DND-41 (cell line): ENCODE data around the gene CERKL.

ENCODE experiments used
- ATAC-seq: fragments of 200-7000 bp; cut with Tn5 transposase; 3 replicates; pipeline ENCODE4 v1.9.1; 2021; ENCODE audit warnings: low read depth; ENCODE audit not compliant: insufficient read depth
- DNase-seq: peaks from one replicate; pipeline ENCODE4 v3.0.0-alpha.2; 2020
- H2AFZ ChIP-seq: 2 replicates; pipeline ENCODE4 v1.6.0; 2012; ENCODE audit warnings: low read depth, low read length
- H3K27ac ChIP-seq: 2 replicates; pipeline ENCODE4 v1.5.1; 2012; ENCODE audit warnings: low read length, inconsistent platforms
- H3K27me3 ChIP-seq: fragments of 200-600 bp; sonication (generic); 2 replicates; pipeline ENCODE4 v1.6.0; 2012; ENCODE audit warnings: low read length, mild to moderate bottlenecking, inconsistent platforms; ENCODE audit not compliant: insufficient read depth, poor library complexity
- H3K36me3 ChIP-seq: 2 replicates; pipeline ENCODE4 v1.5.1; 2012; ENCODE audit warnings: low read length, inconsistent platforms; ENCODE audit not compliant: insufficient read depth
- H3K4me1 ChIP-seq: 2 replicates; pipeline ENCODE4 v1.5.1; 2012; ENCODE audit warnings: mild to moderate bottlenecking, low read length; ENCODE audit not compliant: insufficient read depth
- H3K4me2 ChIP-seq: 2 replicates; pipeline ENCODE4 v1.6.0; 2012; ENCODE audit warnings: mild to moderate bottlenecking, moderate library complexity, low read length, inconsistent platforms; ENCODE audit not compliant: insufficient read depth
- H3K4me3 ChIP-seq, 2 experiments: fragments of 200-600 bp in 1 of 2; shearing (Covaris generic) in 1 of 2; 2 replicates each; pipeline ENCODE4 v1.5.1; 2012 to 2016; ENCODE audit warnings: inconsistent platforms in 2 of 2, low read length in 2 of 2, mild to moderate bottlenecking in 2 of 2, low read depth in 1 of 2, moderate library complexity in 1 of 2
- H3K79me2 ChIP-seq: 2 replicates; pipeline ENCODE4 v1.6.0; 2012; ENCODE audit warnings: low read length, inconsistent platforms; ENCODE audit not compliant: insufficient read depth
- H3K9ac ChIP-seq: 2 replicates; pipeline ENCODE4 v1.6.0; 2012; ENCODE audit warnings: low read depth, mild to moderate bottlenecking, inconsistent platforms, low read length, moderate library complexity
- H3K9me3 ChIP-seq: 2 replicates; pipeline ENCODE4 v1.5.1; 2012; ENCODE audit warnings: low read length, moderate library complexity, mild to moderate bottlenecking, inconsistent platforms; ENCODE audit not compliant: insufficient read depth, severe bottlenecking
- H4K20me1 ChIP-seq: 2 replicates; pipeline ENCODE4 v1.6.0; 2012; ENCODE audit warnings: low read length; ENCODE audit not compliant: insufficient read depth
- CTCF ChIP-seq: IDR thresholded peaks from 2 replicates; pipeline ENCODE4 v1.5.1; 2012; ENCODE audit warnings: borderline replicate concordance, low read length, moderate library complexity, mild to moderate bottlenecking; ENCODE audit not compliant: poor library complexity, severe bottlenecking; ENCODE audit errors: extremely low read depth
- EZH2 ChIP-seq: IDR thresholded peaks from 3 replicates; pipeline ENCODE4 v1.6.1; 2012; ENCODE audit warnings: borderline replicate concordance, low read depth, mild to moderate bottlenecking, moderate library complexity, low read length, inconsistent platforms; ENCODE audit not compliant: severe bottlenecking

Gene CERKL

GRCh38 chr2:181680937-181681811, 24.3 kb upstream of the CERKL start:
- H3K27ac ChIP-seq = no peak overlapping the region
- H4K20me1 ChIP-seq = no peaks in the 10 kb centered on the region
- no peaks in the 10 kb centered on the region for H3K9me3 ChIP-seq
- H3K36me3 ChIP-seq = no peaks in the 10 kb centered on the region
- H3K27me3 ChIP-seq = no peaks in the 10 kb centered on the region
- ATAC-seq (no peak), DNase-seq (no peak)
- H3K4me1 ChIP-seq = no peaks in the 10 kb centered on the region
- H3K4me3 ChIP-seq = no peak overlapping the region
- H3K9ac ChIP-seq = no peak overlapping the region
- H3K79me2 ChIP-seq = no peaks in the 10 kb centered on the region
- no peak overlapping the region for H3K4me2 ChIP-seq
- H2AFZ ChIP-seq = no peak overlapping the region
- TF ChIP-seq EZH2 (no peak), CTCF (no peak)

- Histone ChIP-seq H3K4me1 (no peaks in the 10 kb centered on the region), H4K20me1 (no peaks in the 10 kb centered on the region), H3K4me2 (no peak within 1 kb of the TSS), H3K79me2 (no peaks in the 10 kb centered on the region), H2AFZ (no peak within 1 kb of the TSS), H3K9me3 (no peaks in the 10 kb centered on the region), H3K9ac (no peak within 1 kb of the TSS), H3K4me3 (no peak within 1 kb of the TSS), H3K27me3 (no peaks in the 10 kb centered on the region), H3K36me3 (no peaks in the 10 kb centered on the region), H3K27ac (no peak within 1 kb of the TSS)
- TF ChIP-seq CTCF (no peak), EZH2 (no peak)
- DNase-seq (no peak), ATAC-seq (no peak)
Measured at GRCh38 chr2:181680055-181680936, 23.4 kb upstream of the CERKL start, which contains the start of gene NEUROD1. Gene NEUROD1 (minus strand): TSS chr2:181680517. CDS start chr2:181678860, 1,657 bp downstream.

- DNase-seq (no peak), ATAC-seq (no peak)
- H3K4me1 ChIP-seq = no peaks in the 10 kb centered on the region
- no peak overlapping the region for H3K4me2 ChIP-seq
- H3K36me3 ChIP-seq = no peaks in the 10 kb centered on the region
- TF ChIP-seq CTCF = no peak
- no peak for TF ChIP-seq EZH2
- no peak overlapping the region for H3K4me3 ChIP-seq
- H2AFZ ChIP-seq = no peak overlapping the region
- no peak overlapping the region for H3K27ac ChIP-seq
- no peaks in the 10 kb centered on the region for H3K79me2 ChIP-seq
- no peaks in the 10 kb centered on the region for H3K27me3 ChIP-seq
- H3K9ac ChIP-seq = no peak overlapping the region
- no peaks in the 10 kb centered on the region for H4K20me1 ChIP-seq
- H3K9me3 ChIP-seq = no peaks in the 10 kb centered on the region
Measured at GRCh38 chr2:181679544-181679979, 22.7 kb upstream of the CERKL start.
